ENCODE measurements around the gene ATP6V0E1. TPM values are rescaled to one million over a fixed set of nuclear protein-coding genes. Genes with fewer than 3 reads are reported as not detected.
A peak's percentile ranks its signal among the peaks of the same experiment; 100 is the strongest.

ATP6V0E1 gene
- total RNA-seq, 1 experiment from 2014 or later: 84.6 TPM

GRCh38 chr5:173035904-173036707 is 52.5 kb downstream of the ATP6V0E1 start:
- RAD21 ChIA-PET (ENCODE audit: low non-redundant PET in 1 of 2, low total read pairs in 2 of 2, uncharacterized antibody in 2 of 2, unreplicated experiment in 2 of 2): no interaction called here
- intact Hi-C loops (cut with micrococcal nuclease): no loop called here

More at GRCh38 chr5:173035904-173036707, 52.5 kb downstream of the ATP6V0E1 start:
- H3K4me1 ChIP-seq (ENCODE audit: control insufficient read depth in 1 of 2, insufficient read depth in 2 of 2, low read length in 2 of 2): no peaks in the 10 kb centered on the region
- H3K9ac ChIP-seq (ENCODE audit: low read length): no peak overlapping the region
- no peak for ATAC-seq
- no peaks in the 10 kb centered on the region for H3K27me3 ChIP-seq (ENCODE audit: insufficient read depth, low read length)
- DNase-seq (ENCODE audit: low read depth, low spot score): no peak
- H3K4me2 ChIP-seq (ENCODE audit: low read length): no peak overlapping the region
- H3K9me2 ChIP-seq (ENCODE audit: insufficient read depth): no peaks in the 10 kb centered on the region
- no peak overlapping the region for H3K27ac ChIP-seq (ENCODE audit: low read depth, low read length)
- 0 out of 4 replicates have a peak, but pooled peaks cover 0 to 6% of the 10 kb centered on the region in 2 experiments for H3K9me3 ChIP-seq (ENCODE audit: control insufficient read depth in 1 of 2, insufficient read depth in 1 of 2, low read depth in 1 of 2, low read length in 2 of 2)
- ChIA-PET CTCF (no interaction called here), POLR2A (no interaction called here)
- H4K20me1 ChIP-seq (ENCODE audit: insufficient read depth): no peaks in the 10 kb centered on the region
- TF ChIP-seq EZH2 (IDR thresholded peaks at IDR 0.05) (no peak), CEBPB (IDR thresholded peaks at IDR 0.05; ENCODE audit: low read depth) (no peak), EZH2phosphoT487 (IDR thresholded peaks at IDR 0.05; ENCODE audit: borderline replicate concordance) (no peak), ZBTB33 (IDR thresholded peaks at IDR 0.05; ENCODE audit: extremely low read depth, insufficient replicate concordance, low read length) (no peak), POLR2A (IDR thresholded peaks at IDR 0.05; ENCODE audit: borderline replicate concordance, extremely low read depth, insufficient read depth, insufficient read length) (no peak), ZNF274 (IDR thresholded peaks at IDR 0.05; ENCODE audit: low read depth, low read length) (no peak), SP1 (IDR thresholded peaks at IDR 0.05; ENCODE audit: low read depth) (no peak), ATF3 (IDR thresholded peaks at IDR 0.05) (no peak), YY1 (IDR thresholded peaks at IDR 0.05; ENCODE audit: extremely low read depth, insufficient replicate concordance, low read depth, low read length) (no peak)
- TSS peak; percentile 17 for BruUV-seq (replicated peaks)
- H3K4me3 ChIP-seq (replicated peaks in 1 of 2; ENCODE audit: low read depth in 1 of 2, low read length in 2 of 2): no peak overlapping the region
- H3K79me2 ChIP-seq (ENCODE audit: insufficient read depth, low read length): peaks cover 11% of the 10 kb centered on the region
- no peak overlapping the region for H2AFZ ChIP-seq (ENCODE audit: low read depth, low read length, poor library complexity, severe bottlenecking)
- peaks cover 0 to 6% of the 10 kb centered on the region in 2 experiments; a peak in 2 of 4 replicates for H3K36me3 ChIP-seq (ENCODE audit: control insufficient read depth in 1 of 2, insufficient read depth in 2 of 2, low read length in 2 of 2)

Measured in HCT116 (cell line).